H9 (cell line): Measurements from ENCODE around the gene GTPBP6. TPM values are rescaled to one million over a fixed set of nuclear protein-coding genes. Genes with fewer than 3 reads are reported as not detected.

Experiments
- DNase-seq: peaks from one replicate; pipeline ENCODE4 v3.0.0-alpha.2; 2017
- H2AFZ ChIP-seq: one replicate; pipeline ENCODE4 v1.6.1; 2013; ENCODE audit warnings: mild to moderate bottlenecking, low read length, control low read depth, moderate library complexity
- H2AK5ac ChIP-seq: 2 replicates; pipeline ENCODE4 v1.6.1; 2013; ENCODE audit warnings: low read length, control low read depth, mixed read lengths; ENCODE audit not compliant: insufficient read length
- H2BK120ac ChIP-seq: one replicate; pipeline ENCODE4 v1.6.1; 2013; ENCODE audit warnings: low read depth, mild to moderate bottlenecking, low read length, control low read depth, inconsistent platforms; ENCODE audit not compliant: poor library complexity, severe bottlenecking
- H2BK12ac ChIP-seq: 2 replicates; pipeline ENCODE4 v1.6.1; 2013; ENCODE audit warnings: low read length, control low read depth, mixed read lengths, low read depth; ENCODE audit not compliant: insufficient read length
- H2BK15ac ChIP-seq: 2 replicates; pipeline ENCODE4 v1.6.1; 2013; ENCODE audit warnings: low read depth, low read length, control low read depth
- H2BK20ac ChIP-seq: one replicate; pipeline ENCODE4 v1.6.1; 2013; ENCODE audit warnings: low read depth, mild to moderate bottlenecking, low read length, control low read depth, inconsistent platforms; ENCODE audit not compliant: poor library complexity, severe bottlenecking
- H2BK5ac ChIP-seq: 2 replicates; pipeline ENCODE4 v1.6.1; 2013; ENCODE audit warnings: low read length, control low read depth, mixed read lengths; ENCODE audit not compliant: insufficient read length
- H3K14ac ChIP-seq: 2 replicates; pipeline ENCODE4 v1.6.1; 2013; ENCODE audit warnings: low read length, control low read depth; ENCODE audit not compliant: insufficient read depth
- H3K18ac ChIP-seq: 2 replicates; pipeline ENCODE4 v1.6.1; 2013; ENCODE audit warnings: low read depth, mild to moderate bottlenecking, mixed read lengths, low read length, control low read depth; ENCODE audit not compliant: insufficient read length
- H3K23ac ChIP-seq: 2 replicates; pipeline ENCODE4 v1.6.1; 2013; ENCODE audit warnings: low read length, control low read depth, mixed read lengths, low read depth; ENCODE audit not compliant: insufficient read length
- H3K23me2 ChIP-seq: 2 replicates; pipeline ENCODE4 v1.6.1; 2013; ENCODE audit warnings: low read depth, mild to moderate bottlenecking, mixed read lengths, low read length, control low read depth; ENCODE audit not compliant: insufficient read length, poor library complexity, severe bottlenecking
- H3K27ac ChIP-seq: 2 replicates; pipeline ENCODE4 v1.5.1; 2013; ENCODE audit warnings: low read length, control low read depth, mixed read lengths, low read depth; ENCODE audit not compliant: insufficient read length
- H3K27me3 ChIP-seq: 2 replicates; pipeline ENCODE4 v1.6.1; 2013; ENCODE audit warnings: low read length, control low read depth, inconsistent platforms; ENCODE audit not compliant: insufficient read depth
- H3K4ac ChIP-seq: 2 replicates; pipeline ENCODE4 v1.6.1; 2013; ENCODE audit warnings: low read depth, mild to moderate bottlenecking, control low read depth, inconsistent platforms, low read length, moderate library complexity
- H3K4me1 ChIP-seq: 2 replicates; pipeline ENCODE4 v1.6.1; 2013; ENCODE audit warnings: low read length, control low read depth, inconsistent platforms; ENCODE audit not compliant: insufficient read depth
- H3K4me2 ChIP-seq: 2 replicates; pipeline ENCODE4 v1.6.1; 2013; ENCODE audit warnings: low read length, control low read depth, mixed read lengths; ENCODE audit not compliant: insufficient read length, insufficient read depth
- H3K56ac ChIP-seq: 2 replicates; pipeline ENCODE4 v1.6.1; 2013; ENCODE audit warnings: low read depth, mild to moderate bottlenecking, mixed read lengths, low read length, control low read depth; ENCODE audit not compliant: insufficient read length
- H3K79me1 ChIP-seq: 2 replicates; pipeline ENCODE4 v1.6.1; 2013; ENCODE audit warnings: low read depth, mild to moderate bottlenecking, moderate library complexity, low read length, control low read depth, inconsistent platforms; ENCODE audit not compliant: insufficient read depth, poor library complexity, severe bottlenecking
- H3K79me2 ChIP-seq: 2 replicates; pipeline ENCODE4 v1.6.1; 2013; ENCODE audit warnings: low read length, control low read depth, inconsistent platforms; ENCODE audit not compliant: insufficient read depth
- H3K9ac ChIP-seq: 2 replicates; pipeline ENCODE4 v1.6.1; 2013; ENCODE audit warnings: low read length, control low read depth, mixed read lengths; ENCODE audit not compliant: insufficient read length; ENCODE audit errors: extremely low read depth
- H3K9me3 ChIP-seq: one replicate; pipeline ENCODE4 v1.6.1; 2013; ENCODE audit warnings: low read depth, low read length, inconsistent platforms; ENCODE audit not compliant: control insufficient read depth
- H3T11ph ChIP-seq: one replicate; pipeline ENCODE4 v1.6.1; 2013; ENCODE audit warnings: mild to moderate bottlenecking, low read length, control low read depth, inconsistent platforms
- H4K20me1 ChIP-seq: one replicate; pipeline ENCODE4 v1.6.1; 2013; ENCODE audit not compliant: control insufficient read depth, insufficient read length, insufficient read depth
- H4K5ac ChIP-seq: 2 replicates; pipeline ENCODE4 v1.6.1; 2013; ENCODE audit warnings: low read depth, mild to moderate bottlenecking, mixed read lengths, low read length, control low read depth; ENCODE audit not compliant: insufficient read length
- H4K8ac ChIP-seq: replicated peaks from 2 replicates; pipeline ENCODE4 v1.6.1; 2013; ENCODE audit warnings: low read length, control low read depth, mixed read lengths, low read depth; ENCODE audit not compliant: insufficient read length
- H4K91ac ChIP-seq: 2 replicates; pipeline ENCODE4 v1.6.1; 2013; ENCODE audit warnings: low read depth, mild to moderate bottlenecking, moderate library complexity, mixed read lengths, low read length, control low read depth; ENCODE audit not compliant: insufficient read length
- H3K27ac Mint-ChIP-seq, 3 experiments: 2 replicates in 2 of 3; 3 replicates in 1 of 3; pipeline ENCODE4 v1.8.0; 2020 to 2021; ENCODE audit warnings: mixed read lengths in 3 of 3, mild to moderate bottlenecking in 1 of 3, moderate library complexity in 1 of 3
- H3K27me3 Mint-ChIP-seq: 2 replicates; pipeline ENCODE4 v1.8.0; 2021; ENCODE audit warnings: low read depth, mild to moderate bottlenecking, moderate library complexity, mixed read lengths
- H3K36me3 Mint-ChIP-seq, 3 experiments: 2 replicates in 2 of 3; 3 replicates in 1 of 3; pipeline ENCODE4 v1.8.0; 2020 to 2021; ENCODE audit warnings: low read depth in 3 of 3, mixed read lengths in 3 of 3; ENCODE audit not compliant: insufficient read depth in 1 of 3
- H3K4me1 Mint-ChIP-seq, 2 experiments: 2 replicates each; pipeline ENCODE4 v1.8.0; 2020; ENCODE audit warnings: mixed read lengths in 2 of 2
- H3K4me3 Mint-ChIP-seq, 2 experiments: 2 replicates in 1 of 2; 3 replicates in 1 of 2; pipeline ENCODE4 v1.8.0; 2020 to 2021; ENCODE audit warnings: mild to moderate bottlenecking in 2 of 2, mixed read lengths in 2 of 2, moderate library complexity in 1 of 2
- H3K9me3 Mint-ChIP-seq, 2 experiments: 2 replicates in 1 of 2; 3 replicates in 1 of 2; pipeline ENCODE4 v1.8.0; 2020; ENCODE audit warnings: mild to moderate bottlenecking in 2 of 2, mixed read lengths in 2 of 2, moderate library complexity in 1 of 2
- CTCF ChIP-seq: fragments of 200-600 bp; sonication (generic); conservative IDR thresholded peaks from 3 replicates; pipeline ENCODE4 v1.8.0; 2021; ENCODE audit warnings: antibody characterized with exemption, mild to moderate bottlenecking
- WGBS: extraction: QIAGEN DNeasy Blood & Tissue Kit; methylation state at CpG from one replicate; pipeline ENCODE4 v1.1.7; 2013; ENCODE audit warnings: missing lambda C conversion rate, low lambda C conversion rate, mixed read lengths; ENCODE audit not compliant: insufficient read length; ENCODE audit errors: extremely low coverage; 5-methylcytosine and 5-hydroxymethylcytosine counted together
- total RNA-seq: library from RNA; stranded (reverse); gene quantifications from 2 replicates; pipeline ENCODE4 v1.2.1, GENCODE V29; 2021

Gene GTPBP6
- total RNA-seq, 1 experiment from 2014 or later: 64.0 TPM

GRCh38 chrX:333611-334311, 15.2 kb upstream of the GTPBP6 start:
- Histone ChIP-seq H2AK5ac (no peak overlapping the region), H3K4ac (no peak overlapping the region), H3K27me3 (no peaks in the 10 kb centered on the region), H3K9me3 (no peaks in the 10 kb centered on the region), H3K79me2 (no peaks in the 10 kb centered on the region), H2BK5ac (no peak overlapping the region), H3K9ac (no peak overlapping the region), H2BK120ac (no peak overlapping the region), H3K23ac (no peak overlapping the region), H3K79me1 (no peaks in the 10 kb centered on the region), H4K8ac (no peak overlapping the region), H3T11ph (no peak overlapping the region), H3K18ac (no peak overlapping the region), H3K4me2 (no peak overlapping the region), H2BK15ac (no peak overlapping the region), H3K56ac (no peak overlapping the region), H2BK20ac (no peak overlapping the region), H3K27ac (no peak overlapping the region), H4K91ac (no peak overlapping the region), H2AFZ (no peak overlapping the region), H3K14ac (no peak overlapping the region), H3K23me2 (no peaks in the 10 kb centered on the region), H2BK12ac (no peak overlapping the region), H4K5ac (no peak overlapping the region), H4K20me1 (no peaks in the 10 kb centered on the region), H3K4me1 (no peaks in the 10 kb centered on the region)
- no peak for TF ChIP-seq CTCF
- H3K36me3 Mint-ChIP-seq: peaks cover 21 to 40% (median 31%) of the 10 kb centered on the region in 3 experiments
- H3K27me3 Mint-ChIP-seq: no peaks in the 10 kb centered on the region; the same call in 1 of the 2 replicates
- no peak overlapping the region for H3K4me3 Mint-ChIP-seq
- 0 out of 4 replicates have a peak, but pooled peaks cover 0 to 2% of the 10 kb centered on the region in 2 experiments for H3K4me1 Mint-ChIP-seq
- H3K27ac Mint-ChIP-seq: no peak overlapping the region
- peaks cover 5% of the 10 kb centered on the region in 2 experiments for H3K9me3 Mint-ChIP-seq
- no peak for DNase-seq
- no CpG with 5 or more reads among the region's 51 CpGs for WGBS
